Neuronal stem cell (in vitro differentiated cells): ENCODE data around the gene DCAF15.
A peak's percentile ranks its signal among the peaks of the same experiment; 100 is the strongest.

Source experiments
- DNase-seq: peaks from one replicate; pipeline ENCODE4 v3.0.0-alpha.2; 2013; ENCODE audit warnings: low spot score
- H2AFZ ChIP-seq: one replicate; pipeline ENCODE4 v1.6.1; 2013; ENCODE audit warnings: mild to moderate bottlenecking, low read length, inconsistent platforms
- H2AK5ac ChIP-seq: 2 replicates; pipeline ENCODE4 v1.6.1; 2013; ENCODE audit warnings: low read depth, mild to moderate bottlenecking, inconsistent platforms, low read length, moderate library complexity, mixed read lengths
- H2BK120ac ChIP-seq: 2 replicates; pipeline ENCODE4 v1.6.1; 2013; ENCODE audit warnings: low read depth, mild to moderate bottlenecking, inconsistent platforms, low read length, moderate library complexity, mixed read lengths
- H2BK12ac ChIP-seq: one replicate; pipeline ENCODE4 v1.6.1; 2013; ENCODE audit warnings: low read length, inconsistent platforms
- H2BK15ac ChIP-seq: 2 replicates; pipeline ENCODE4 v1.6.1; 2013; ENCODE audit warnings: mild to moderate bottlenecking, low read length, inconsistent platforms, mixed read lengths
- H2BK5ac ChIP-seq: one replicate; pipeline ENCODE4 v1.6.1; 2013; ENCODE audit warnings: inconsistent platforms, mild to moderate bottlenecking, low read length, moderate library complexity
- H3K14ac ChIP-seq: one replicate; pipeline ENCODE4 v1.6.1; 2013; ENCODE audit warnings: low read length, inconsistent platforms
- H3K18ac ChIP-seq: 2 replicates; pipeline ENCODE4 v1.6.1; 2013; ENCODE audit warnings: low read length, inconsistent platforms
- H3K23ac ChIP-seq: 2 replicates; pipeline ENCODE4 v1.6.1; 2013; ENCODE audit warnings: low read depth, mild to moderate bottlenecking, mixed read lengths, low read length, inconsistent platforms; ENCODE audit not compliant: poor library complexity
- H3K27ac ChIP-seq: replicated peaks from 3 replicates; pipeline ENCODE4 v1.5.1; 2013; ENCODE audit warnings: low read length, inconsistent platforms
- H3K27me3 ChIP-seq, 3 experiments: 2 replicates each; pipeline ENCODE4 v1.6.1; 2013; ENCODE audit warnings: low read length in 3 of 3, mild to moderate bottlenecking in 2 of 3, inconsistent platforms in 1 of 3, low read depth in 1 of 3, mixed read lengths in 1 of 3, moderate library complexity in 1 of 3; ENCODE audit not compliant: control insufficient read depth in 3 of 3, insufficient read depth in 3 of 3
- H3K36me3 ChIP-seq, 2 donors: replicated peaks in 1 of 2; 2 replicates each; pipeline ENCODE4 v1.6.1; 2013; ENCODE audit warnings: low read length in 2 of 2; ENCODE audit not compliant: control insufficient read depth in 2 of 2, insufficient read depth in 2 of 2
- H3K4ac ChIP-seq: 2 replicates; pipeline ENCODE4 v1.6.1; 2013; ENCODE audit warnings: inconsistent platforms, mild to moderate bottlenecking, low read length, moderate library complexity
- H3K4me1 ChIP-seq, 2 donors: 1 replicate in 1 of 2; 2 replicates in 1 of 2; pipeline ENCODE4 v1.6.1; 2013; ENCODE audit warnings: low read length in 2 of 2, low read depth in 1 of 2; ENCODE audit not compliant: control insufficient read depth in 2 of 2, insufficient read depth in 1 of 2
- H3K4me2 ChIP-seq: one replicate; pipeline ENCODE4 v1.6.1; 2013; ENCODE audit warnings: mild to moderate bottlenecking, low read length, inconsistent platforms; ENCODE audit not compliant: insufficient read depth, poor library complexity, severe bottlenecking
- H3K4me3 ChIP-seq, 2 donors: 2 replicates each; pipeline ENCODE4 v1.5.1; 2013; ENCODE audit warnings: low read length in 2 of 2, mild to moderate bottlenecking in 2 of 2, inconsistent platforms in 1 of 2, moderate library complexity in 1 of 2
- H3K79me1 ChIP-seq: one replicate; pipeline ENCODE4 v1.6.1; 2013; ENCODE audit warnings: low read depth, mild to moderate bottlenecking, inconsistent platforms, low read length, moderate library complexity
- H3K9ac ChIP-seq: one replicate; pipeline ENCODE4 v1.6.1; 2013; ENCODE audit warnings: mild to moderate bottlenecking, low read depth, low read length, inconsistent platforms; ENCODE audit not compliant: poor library complexity
- H3K9me3 ChIP-seq, 2 donors: replicated peaks in 1 of 2; 2 replicates each; pipeline versions ENCODE3 to v1.6.1; 2013; ENCODE audit warnings: low read length in 2 of 2, mild to moderate bottlenecking in 2 of 2, inconsistent platforms in 1 of 2, low read depth in 1 of 2, mixed read lengths in 1 of 2, moderate library complexity in 1 of 2; ENCODE audit not compliant: control insufficient read depth in 2 of 2, insufficient read depth in 1 of 2
- H4K8ac ChIP-seq: one replicate; pipeline ENCODE4 v1.6.1; 2013; ENCODE audit warnings: low read depth, mild to moderate bottlenecking, inconsistent platforms, low read length, moderate library complexity
- H4K91ac ChIP-seq: one replicate; pipeline ENCODE4 v1.6.1; 2013; ENCODE audit warnings: low read length, low read depth, mild to moderate bottlenecking, inconsistent platforms; ENCODE audit not compliant: poor library complexity
- WGBS, 2 donors: extraction: QIAGEN DNeasy Blood & Tissue Kit; methylation state at CpG; one replicate each; pipeline ENCODE4 v1.1.7; 2013; ENCODE audit warnings: missing lambda C conversion rate in 2 of 2, mixed read lengths in 1 of 2; ENCODE audit not compliant: insufficient read length in 2 of 2, insufficient replicate concordance in 1 of 2; ENCODE audit errors: extremely low coverage in 2 of 2; 5-methylcytosine and 5-hydroxymethylcytosine counted together

Gene DCAF15

DNA sequence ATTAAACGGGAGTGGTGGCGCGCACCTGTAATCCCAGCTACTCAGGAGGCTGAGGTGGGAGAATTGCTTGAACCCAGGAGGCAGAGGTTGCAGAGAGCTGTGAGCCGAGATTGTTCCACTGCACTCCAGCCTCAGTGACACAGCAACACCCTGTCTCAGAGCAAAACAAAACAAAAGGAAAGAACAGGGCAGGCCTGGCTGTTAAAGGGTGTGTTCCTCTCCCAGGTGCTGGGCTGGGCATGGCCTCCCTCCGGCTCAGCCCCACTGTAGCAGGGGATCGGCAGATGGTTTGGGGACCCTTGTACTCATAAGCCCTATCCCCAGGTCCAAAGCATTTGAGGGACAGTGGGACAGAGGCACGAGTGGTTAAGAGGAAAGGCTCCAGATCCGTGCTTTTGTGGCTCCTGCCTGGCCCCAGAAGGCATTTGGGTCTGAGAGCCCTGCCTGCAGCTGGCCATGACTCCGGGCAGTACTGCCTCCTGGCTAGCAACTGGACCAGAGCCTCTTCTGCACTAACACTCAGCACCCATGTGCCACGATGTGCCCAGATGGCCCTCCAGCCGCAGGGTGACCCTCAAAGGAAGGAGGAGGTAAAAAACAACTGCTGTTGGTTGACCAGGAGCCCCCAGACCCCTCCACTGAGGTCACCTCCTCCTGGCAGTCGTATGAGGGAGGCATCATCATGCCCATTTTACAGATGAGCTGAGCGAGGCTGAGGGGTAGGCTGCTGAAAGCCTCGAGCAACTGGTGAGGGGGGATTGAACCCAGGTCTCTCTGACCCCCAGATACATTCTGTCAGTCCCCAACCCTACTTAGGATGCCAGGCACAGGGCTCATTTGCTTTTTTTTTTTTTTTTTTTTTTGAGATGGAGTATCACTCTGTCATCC lies 43.8 kb downstream of the DCAF15 start:
- Histone ChIP-seq H4K91ac (no peak overlapping the region), H3K36me3 (peaks cover 12 to 20% of the 10 kb centered on the region in 2 donors), H3K4ac (no peak overlapping the region), H3K4me3 (no peak overlapping the region), H4K8ac (no peak overlapping the region), H2BK15ac (no peak overlapping the region), H3K4me2 (no peak overlapping the region), H3K27me3 (no peaks in the 10 kb centered on the region), H2BK12ac (no peak overlapping the region), H2AFZ (no peak overlapping the region), H3K18ac (no peak overlapping the region), H3K9me3 (peaks cover 9 to 12% of the 10 kb centered on the region in 2 donors), H3K23ac (no peak overlapping the region), H2BK120ac (no peak overlapping the region), H2BK5ac (no peak overlapping the region), H2AK5ac (no peak overlapping the region), H3K14ac (peak overlapping the region; percentile 89), H3K4me1 (no peaks in the 10 kb centered on the region), H3K79me1 (peaks cover 7% of the 10 kb centered on the region), H3K27ac (no peak overlapping the region), H3K9ac (no peak overlapping the region)
- WGBS, 2 donors = no CpG with 5 or more reads among the region's 14 CpGs
- no peak for DNase-seq

DNA sequence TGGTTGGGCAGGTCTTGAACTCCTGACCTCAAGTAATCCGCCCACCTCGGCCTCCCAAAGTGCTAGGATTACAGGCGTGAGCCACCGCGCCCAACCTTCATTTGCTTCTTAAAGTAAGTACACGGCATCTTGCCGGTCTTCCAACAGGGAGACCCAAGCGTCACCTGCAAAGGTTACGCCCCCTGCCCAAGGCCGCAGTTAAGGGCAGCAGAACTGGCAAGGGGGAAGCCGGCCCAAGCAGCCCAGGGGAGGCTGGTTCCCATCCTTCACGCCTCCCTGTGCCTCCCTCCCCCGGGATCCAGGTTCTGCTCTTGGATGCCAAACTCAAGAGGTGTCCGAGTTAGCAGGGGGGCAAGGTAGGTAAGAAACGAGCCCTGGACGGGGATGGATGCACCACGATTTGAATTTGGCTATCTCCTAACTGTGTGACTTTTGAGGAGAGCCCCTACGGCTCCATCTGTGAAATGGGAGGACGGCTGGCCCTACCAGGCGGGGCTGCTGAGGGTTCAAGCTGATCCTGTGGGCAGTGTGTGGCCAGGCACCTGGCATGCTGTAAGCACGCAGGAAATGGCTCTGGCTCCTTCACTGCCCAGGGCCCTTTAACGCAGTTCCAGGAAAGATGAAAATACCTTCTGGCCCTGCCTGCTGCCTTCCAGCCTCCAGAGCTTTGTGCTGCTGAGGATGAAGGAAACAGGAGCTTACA lies 44.8 kb downstream of the DCAF15 start:
- Histone ChIP-seq H3K79me1 (peaks cover 7% of the 10 kb centered on the region), H3K4ac (no peak overlapping the region), H2AK5ac (peak overlapping the region; percentile 26), H3K27me3 (no peaks in the 10 kb centered on the region), H3K36me3 (peaks cover 9 to 17% of the 10 kb centered on the region in 2 donors), H2BK120ac (no peak overlapping the region), H2AFZ (no peak overlapping the region), H4K8ac (no peak overlapping the region), H2BK12ac (no peak overlapping the region), H2BK5ac (no peak overlapping the region), H3K4me1 (no peaks in the 10 kb centered on the region), H3K14ac (peak overlapping the region; percentile 71), H3K23ac (peak overlapping the region; percentile 43), H3K18ac (no peak overlapping the region), H3K4me3 (no peak overlapping the region), H3K27ac (no peak overlapping the region), H3K9ac (no peak overlapping the region), H3K9me3 (peaks cover 9 to 12% of the 10 kb centered on the region in 2 donors), H4K91ac (no peak overlapping the region), H3K4me2 (no peak overlapping the region), H2BK15ac (no peak overlapping the region)
- no CpG with 5 or more reads among the region's 22 CpGs for WGBS, 2 donors
- no peak for DNase-seq

DNA sequence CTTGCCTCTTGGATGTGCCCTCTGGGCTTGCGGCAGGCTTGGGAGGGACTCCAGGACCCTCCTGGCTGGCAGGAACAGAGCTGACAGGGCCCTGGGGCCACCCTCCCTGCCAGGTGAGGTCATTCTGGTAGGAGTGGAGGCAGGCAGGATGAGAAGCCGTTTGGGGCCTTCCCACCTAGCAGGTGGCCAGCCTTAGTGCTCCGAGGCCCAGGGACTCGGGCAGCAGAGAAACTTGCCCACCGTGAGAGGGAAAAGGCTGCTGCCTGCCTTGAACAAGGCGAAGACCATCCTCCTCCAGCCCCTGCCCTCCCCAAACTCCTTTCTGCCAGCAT lies 45.3 kb downstream of the DCAF15 start:
- Histone ChIP-seq H3K27ac (no peak overlapping the region), H2BK120ac (no peak overlapping the region)

DNA sequence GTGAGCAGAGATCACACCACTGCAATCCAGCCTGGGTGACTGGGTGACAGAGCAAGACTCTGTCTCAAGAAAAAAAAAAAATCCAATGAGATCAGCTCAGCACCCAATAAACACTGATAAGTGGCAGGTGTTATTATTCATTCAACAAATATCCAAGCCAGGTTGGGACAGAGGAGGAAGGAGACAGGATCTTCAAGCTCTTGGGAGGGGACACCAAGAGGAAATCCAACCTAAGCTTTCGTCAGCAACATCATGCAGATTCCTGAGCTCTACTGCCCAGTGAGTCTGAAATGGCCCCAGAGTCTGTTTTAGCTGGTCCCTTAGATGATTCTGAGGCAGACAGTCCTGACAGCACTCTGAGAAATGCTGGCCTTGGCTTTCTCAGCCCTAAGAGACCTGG lies 46.1 kb downstream of the DCAF15 start:
- Histone ChIP-seq H2BK15ac (no peak overlapping the region), H2AFZ (no peak overlapping the region), H3K23ac (no peak overlapping the region), H2BK12ac (no peak overlapping the region), H2BK5ac (no peak overlapping the region), H3K27ac (no peak overlapping the region), H3K36me3 (peaks cover 3% of the 10 kb centered on the region in 2 donors), H4K91ac (no peak overlapping the region), H2AK5ac (no peak overlapping the region), H3K79me1 (peaks cover 7% of the 10 kb centered on the region), H3K4me1 (no peaks in the 10 kb centered on the region), H3K9me3 (peaks cover 9 to 12% of the 10 kb centered on the region in 2 donors), H3K9ac (no peak overlapping the region), H3K14ac (no peak overlapping the region), H4K8ac (no peak overlapping the region), H3K18ac (no peak overlapping the region), H3K27me3 (no peaks in the 10 kb centered on the region), H3K4me2 (no peak overlapping the region), H3K4me3 (no peak overlapping the region), H2BK120ac (no peak overlapping the region), H3K4ac (no peak overlapping the region)
- DNase-seq = no peak
- no CpG with 5 or more reads among the region's 1 CpG for WGBS, 2 donors

More for the DNA sequence above, 45.3 kb downstream of the DCAF15 start:
- Histone ChIP-seq H3K79me1 (peaks cover 7% of the 10 kb centered on the region), H3K9me3 (peaks cover 9 to 12% of the 10 kb centered on the region in 2 donors), H3K4me3 (no peak overlapping the region), H2BK15ac (no peak overlapping the region), H2BK5ac (no peak overlapping the region), H2AK5ac (no peak overlapping the region), H3K4me1 (no peaks in the 10 kb centered on the region), H2BK12ac (no peak overlapping the region), H3K4me2 (no peak overlapping the region), H3K9ac (peak overlapping the region; percentile 70), H3K4ac (no peak overlapping the region), H4K8ac (no peak overlapping the region), H4K91ac (peak overlapping the region; percentile 46), H3K27me3 (no peaks in the 10 kb centered on the region), H2AFZ (no peak overlapping the region), H3K18ac (peak overlapping the region; percentile 41), H3K36me3 (peaks cover 7 to 11% of the 10 kb centered on the region in 2 donors), H3K14ac (peak overlapping the region; percentile 82), H3K23ac (peak overlapping the region; percentile 43)
- no peak for DNase-seq
- no CpG with 5 or more reads among the region's 6 CpGs for WGBS, 2 donors
